Left ventricle myocardium superior (tissue), 1 donor: ENCODE measurements around the gene PCNP. TPM values are rescaled to one million over a fixed set of nuclear protein-coding genes. Genes with fewer than 3 reads are reported as not detected.
"Not testable (repeated sequence)": the region's sequence is repeated elsewhere in the genome, so short reads cannot be mapped to it uniquely, and the experiment has no call there.

Experiments
- ATAC-seq: fragments of 200-7000 bp; cut with Tn5 transposase; one replicate; pipeline ENCODE4 v1.9.1; 2020; ENCODE audit warnings: mild to moderate bottlenecking, moderate library complexity
- DNase-seq: peaks from one replicate; pipeline ENCODE4 v3.0.0-alpha.2; 2020
- intact Hi-C: fragments of 100-400 bp; cut with micrococcal nuclease; formaldehyde crosslinking; loops from one replicate; pipeline ENCODE4 v1.11.0; 2022
- long read RNA-seq: library from polyadenylated mRNA; unstranded; transcript quantifications from one replicate; pipeline ENCODE4 v2.0.0, GENCODE V29; 2021
- total RNA-seq: library from RNA; stranded (reverse); fragmentation: NEBNext Ultra II Directional; extraction: Animal tissue kit (Norgen Biotek cat#: 25700); gene quantifications from one replicate; pipeline ENCODE4 v1.2.1, GENCODE V29; 2021
- donor health status: DM: no; HTN: yes; CAD: no; lungs with severe emphysema.

The PCNP gene, protein sequence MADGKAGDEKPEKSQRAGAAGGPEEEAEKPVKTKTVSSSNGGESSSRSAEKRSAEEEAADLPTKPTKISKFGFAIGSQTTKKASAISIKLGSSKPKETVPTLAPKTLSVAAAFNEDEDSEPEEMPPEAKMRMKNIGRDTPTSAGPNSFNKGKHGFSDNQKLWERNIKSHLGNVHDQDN
- 140 TPM for total RNA-seq
- long read RNA-seq, transcript PCNP-202 (5 exons, 2,165 nt) = minor isoform, 60 of 279 reads
- long read RNA-seq, transcript PCNP-204 (4 exons, 2,028 nt) = minor isoform, 26 of 279 reads
- long read RNA-seq, transcript PCNP-201 (5 exons, 2,342 nt) = major isoform, 158 of 279 reads
- long read RNA-seq, partial matches to known transcripts = 7 of 279 reads
- long read RNA-seq, other reads (novel, unspliced or antisense) = 24 of 279 reads

GRCh38 chr3:101573449-101574387, at the start of gene PCNP:
Gene PCNP, plus strand, starts transcription at chr3:101574180. Its CDS starts 36 bp downstream, at chr3:101574216.
- ATAC-seq (peak; percentile 95), DNase-seq (peak; percentile 99)
- intact Hi-C loops = no loop called here

- no peak for DNase-seq
- intact Hi-C loops = no loop called here
- ATAC-seq = no peak
Measured at GRCh38 chr3:101527441-101527840, 46.5 kb upstream of the PCNP start.

DNA sequence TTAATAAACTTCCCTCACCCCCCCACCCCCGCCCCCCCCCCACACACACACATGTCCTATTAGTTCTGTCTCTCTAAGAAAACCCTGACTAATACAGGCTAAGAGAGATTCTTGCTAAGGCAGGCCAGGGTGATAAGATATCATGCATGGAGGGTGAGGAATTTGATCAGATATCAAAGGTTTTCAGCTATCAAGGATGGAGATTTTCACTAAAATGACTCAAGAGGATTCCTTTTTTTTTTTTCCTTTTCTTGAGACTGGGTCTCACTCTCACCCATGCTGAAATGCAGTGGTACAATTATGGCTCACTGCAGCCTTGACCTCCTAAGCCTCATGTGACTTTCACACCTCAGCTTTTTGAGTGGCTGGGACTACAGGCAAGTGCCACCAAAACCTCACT, 46.1 kb upstream of the PCNP start:
- no peak for DNase-seq
- ATAC-seq = no peak
- intact Hi-C loops = no loop called here

DNA sequence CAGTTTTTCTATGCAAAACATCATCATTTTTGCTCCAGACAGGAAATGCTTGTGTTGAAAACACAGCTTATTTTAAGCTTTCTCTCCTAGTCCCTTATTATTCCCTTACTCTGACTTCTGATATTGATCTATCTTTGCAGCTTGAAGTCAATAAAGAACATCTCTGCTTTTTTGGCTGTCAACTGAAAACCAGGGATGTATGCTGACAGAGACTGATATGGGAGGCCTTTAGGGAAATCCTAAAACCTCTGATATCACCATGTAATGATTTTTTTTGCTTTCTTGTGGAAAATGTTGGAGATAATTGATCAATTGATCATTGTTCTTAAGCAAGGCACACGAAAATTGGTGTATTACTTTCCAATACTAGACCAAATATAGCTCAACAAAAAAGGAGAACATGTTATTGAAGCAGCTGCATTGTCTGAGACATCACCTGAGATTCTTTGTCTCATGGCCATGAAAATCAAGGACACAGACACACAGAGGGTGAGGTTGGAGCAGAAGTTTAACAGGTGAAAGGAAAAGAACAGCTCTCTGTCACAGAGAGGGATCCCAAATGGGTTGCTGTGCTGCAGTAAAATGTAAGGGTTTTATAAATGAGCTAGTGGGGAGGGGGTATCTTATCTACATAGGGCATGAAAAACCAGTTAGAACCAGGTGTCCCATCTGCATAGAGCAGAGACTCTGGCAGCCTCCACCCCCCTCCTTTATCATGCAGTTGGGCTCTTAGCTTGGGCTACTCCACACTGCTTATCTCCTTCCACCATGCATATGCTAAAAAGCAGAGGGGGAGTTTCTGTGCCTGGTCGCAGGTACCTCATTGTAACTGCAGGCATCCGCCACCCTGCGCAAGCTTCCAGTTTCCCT, 43.9 kb upstream of the PCNP start:
- intact Hi-C loops = no loop called here
- DNase-seq = no peak
- ATAC-seq = no peak

GRCh38 chr3:101530686-101531047, 43.3 kb upstream of the PCNP start:
- intact Hi-C loops = no loop called here
- DNase-seq = no peak
- ATAC-seq = no peak

DNA sequence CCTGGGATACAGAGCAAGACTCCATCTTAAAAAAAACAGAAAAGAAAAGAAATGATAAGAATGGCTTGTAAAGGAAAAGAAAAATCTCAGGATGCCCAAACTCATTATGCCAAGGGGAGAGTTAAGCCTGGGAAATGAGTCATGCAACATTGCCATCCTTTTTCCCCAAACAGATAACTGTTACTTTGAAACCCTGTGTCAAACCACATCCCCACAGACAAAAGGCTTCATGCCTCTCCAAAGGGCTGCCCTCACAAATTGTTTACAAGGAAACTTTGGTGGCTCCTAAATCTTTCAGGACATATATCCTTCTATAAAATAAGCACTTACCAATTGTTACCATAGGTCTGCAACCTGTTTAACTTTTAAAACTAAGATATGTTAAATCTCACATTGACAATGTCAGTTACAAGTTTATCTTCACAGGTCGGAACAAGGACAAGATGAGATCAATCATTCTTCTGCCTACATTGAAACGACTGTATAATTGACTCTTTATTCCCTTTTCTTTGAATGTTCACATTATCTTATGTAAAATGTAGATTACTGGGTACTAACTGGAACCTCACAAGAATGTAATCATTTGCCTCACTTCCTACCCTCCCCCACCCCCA, 42.4 kb upstream of the PCNP start:
- DNase-seq (no peak), ATAC-seq (no peak)
- intact Hi-C loops = no loop called here

DNA sequence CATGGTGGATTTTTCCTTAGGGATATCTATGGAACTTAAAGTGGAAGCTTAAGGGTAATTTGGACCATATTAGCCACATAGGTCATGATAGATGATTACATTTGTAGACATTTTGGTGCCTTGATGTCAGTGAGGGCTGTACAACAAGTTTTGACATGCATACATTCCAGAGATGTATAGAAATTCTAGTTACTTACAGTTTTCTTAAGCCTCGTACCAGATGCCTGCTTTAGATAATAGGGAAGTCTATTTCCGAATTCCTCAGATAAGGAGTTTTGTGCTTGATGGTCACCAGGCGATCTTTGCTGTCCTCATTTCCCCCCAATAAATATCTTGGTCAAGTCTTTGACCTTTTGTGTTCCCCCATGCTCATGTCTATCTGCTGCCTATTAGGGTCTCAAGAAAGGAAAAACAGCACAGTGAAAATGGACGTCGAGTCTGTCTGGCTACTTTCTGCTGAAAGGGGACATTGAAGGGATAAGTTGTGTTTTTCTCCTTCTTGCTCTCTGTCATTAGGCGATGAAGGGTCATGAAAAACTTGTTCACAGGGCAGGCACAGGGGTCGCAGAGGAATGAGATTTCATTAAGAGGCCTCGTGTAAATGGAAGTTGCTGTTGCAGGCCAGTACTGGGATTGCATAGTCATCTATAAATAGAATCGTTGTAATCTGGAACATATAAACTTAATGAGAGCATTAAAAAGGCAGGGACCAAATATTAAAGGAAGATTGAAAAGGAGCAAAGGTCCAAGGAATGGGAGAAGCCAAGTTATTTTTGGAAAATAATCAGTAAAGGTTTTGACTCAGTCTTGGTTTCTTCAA, 41.0 kb upstream of the PCNP start:
- no peak for DNase-seq
- intact Hi-C loops = no loop called here

DNA sequence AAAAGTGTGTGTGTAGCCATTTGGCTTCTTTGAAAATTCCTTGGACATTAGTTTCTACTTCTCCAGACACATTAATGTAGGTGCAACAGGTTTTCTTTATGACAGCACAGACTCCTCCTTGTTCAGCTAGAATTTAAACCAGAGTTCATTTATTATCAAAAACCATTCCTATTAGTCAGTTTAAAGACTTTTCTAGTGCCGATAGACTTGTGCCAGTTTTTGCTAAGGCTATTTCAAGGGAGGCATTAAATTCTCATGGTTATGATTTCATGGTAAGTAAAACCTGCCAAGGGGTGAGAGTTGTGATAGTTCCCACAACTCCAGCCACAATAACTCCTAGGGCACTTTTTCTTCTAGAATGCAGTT, 40.4 kb upstream of the PCNP start:
- intact Hi-C loops = no loop called here
- no peak for DNase-seq
- no peak for ATAC-seq

More for the DNA sequence above, 41.0 kb upstream of the PCNP start:
- ATAC-seq = peak; percentile 33

DNA sequence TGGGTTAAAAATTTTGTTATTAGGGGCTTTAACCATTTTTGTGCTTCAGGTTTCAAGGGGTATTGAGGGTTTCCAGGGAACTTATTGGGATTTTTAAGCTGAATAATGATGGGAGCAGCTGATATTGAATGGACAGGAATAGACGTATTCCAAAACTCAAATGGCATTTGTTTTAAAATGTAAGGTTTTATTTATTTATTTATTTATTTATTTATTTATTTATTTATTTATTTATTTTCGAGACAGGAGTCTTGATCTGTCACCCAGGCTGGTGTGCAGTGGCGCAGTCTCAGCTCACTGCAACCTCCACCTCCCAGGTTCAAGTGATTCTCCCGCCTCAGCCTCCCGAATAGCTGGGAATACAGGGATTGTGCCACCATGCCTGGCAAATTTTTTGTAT, 38.8 kb upstream of the PCNP start:
- ATAC-seq = no peak

GRCh38 chr3:101536266-101536665, 37.7 kb upstream of the PCNP start:
- ATAC-seq (no peak), DNase-seq (no peak)
- intact Hi-C loops = no loop called here

More for the DNA sequence above, 38.8 kb upstream of the PCNP start:
- intact Hi-C loops = no loop called here
- DNase-seq = no peak

DNA sequence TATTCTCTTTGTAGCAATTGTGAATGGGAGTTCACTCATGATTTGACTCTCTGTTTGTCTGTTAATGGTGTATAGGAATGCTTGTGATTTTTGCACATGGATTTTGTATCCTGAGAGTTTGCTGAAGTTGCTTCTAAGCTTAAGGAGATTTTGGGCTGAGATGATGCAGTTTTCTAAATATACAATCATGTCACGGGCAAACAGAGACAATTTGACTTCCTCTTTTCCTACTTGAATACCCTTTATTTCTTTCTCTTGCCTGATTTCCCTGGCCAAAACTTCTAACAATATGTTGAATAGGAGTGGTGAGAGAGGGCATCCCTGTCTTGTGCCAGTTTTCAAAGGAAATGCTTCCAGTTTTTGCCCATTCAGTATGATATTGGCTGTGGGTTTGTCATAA, 37.0 kb upstream of the PCNP start:
- ATAC-seq, intact Hi-C loops: not testable (repeated sequence)

GRCh38 chr3:101542957-101543356, 31.0 kb upstream of the PCNP start:
- ATAC-seq = no peak
- intact Hi-C loops = no loop called here
- no peak for DNase-seq

More for the DNA sequence above, 37.0 kb upstream of the PCNP start:
- not testable (repeated sequence) for DNase-seq

DNA sequence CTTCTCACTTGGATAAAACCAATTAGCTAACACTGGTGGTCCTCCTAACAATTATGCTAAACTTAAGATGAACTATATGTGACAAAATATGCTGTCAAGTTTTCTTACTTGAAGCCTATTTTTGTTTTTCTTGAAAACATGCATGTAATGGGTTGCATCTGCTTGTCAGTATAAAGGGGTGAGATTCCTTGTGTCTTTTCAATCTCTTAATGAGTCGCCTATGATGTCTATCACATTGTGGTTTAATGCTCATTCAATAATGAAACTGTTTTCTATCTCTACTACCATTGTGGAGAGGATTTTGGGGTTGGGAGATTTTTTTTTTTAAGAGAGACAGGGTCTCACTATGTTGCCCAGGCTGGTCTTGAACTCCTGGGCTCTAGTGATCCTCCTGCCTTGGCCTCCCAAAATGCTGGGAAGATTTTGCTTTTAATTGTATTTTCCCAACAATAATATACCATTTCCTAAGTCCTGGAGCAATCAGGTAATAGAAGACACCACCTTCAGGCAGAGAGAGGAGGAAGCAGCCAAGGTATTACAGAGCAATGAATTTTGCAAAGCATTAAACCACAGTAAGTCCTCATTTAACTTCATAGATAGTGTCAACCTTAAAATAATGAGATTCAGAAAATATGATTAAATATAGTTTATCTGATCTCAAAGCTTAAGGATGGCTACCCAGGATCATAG, 29.7 kb upstream of the PCNP start:
- no peak for ATAC-seq
- DNase-seq = no peak
- intact Hi-C loops = no loop called here

- DNase-seq (no peak), ATAC-seq (no peak)
- intact Hi-C loops = no loop called here
Measured at GRCh38 chr3:101548527-101549105, 25.4 kb upstream of the PCNP start.

- ATAC-seq (peak; percentile 73), DNase-seq (no peak)
- intact Hi-C loops = no loop called here
Measured at GRCh38 chr3:101549473-101549872, 24.5 kb upstream of the PCNP start.

DNA sequence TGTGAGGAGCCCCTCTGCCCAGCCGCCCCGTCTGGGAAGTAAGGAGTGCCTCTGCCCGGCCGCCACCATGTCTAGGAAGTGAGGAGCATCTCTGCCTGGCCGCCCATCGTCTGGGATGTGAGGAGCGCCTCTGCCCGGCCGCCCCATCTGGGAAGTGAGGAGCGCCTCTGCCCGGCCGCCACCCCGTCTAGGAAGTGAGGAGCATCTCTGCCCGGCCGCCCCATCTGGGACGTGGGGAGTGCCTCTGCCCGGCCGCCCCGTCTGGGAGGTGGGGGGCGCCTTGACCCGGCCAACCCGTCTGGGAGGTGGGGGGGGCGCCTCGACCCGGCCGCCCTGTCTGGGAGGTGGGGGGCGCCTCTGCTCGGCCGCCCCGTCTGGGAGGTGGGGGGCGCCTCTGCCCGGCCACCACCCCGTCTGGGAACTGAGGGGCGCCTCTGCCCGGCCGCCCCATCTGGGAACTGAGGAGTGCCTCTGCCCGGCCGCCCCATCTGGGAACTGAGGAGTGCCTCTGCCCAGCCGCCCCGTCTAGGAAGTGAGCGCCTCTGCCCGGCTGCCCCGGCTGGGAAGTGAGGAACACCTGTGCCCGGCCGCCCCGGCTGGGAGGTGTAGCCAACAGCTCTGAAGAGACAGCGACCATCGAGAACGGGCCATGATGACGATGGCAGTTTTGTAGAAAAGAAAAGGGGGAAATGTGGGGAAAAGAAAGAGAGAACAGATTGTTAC, 22.5 kb upstream of the PCNP start:
- ATAC-seq = not testable (repeated sequence)

More for the DNA sequence above, 22.5 kb upstream of the PCNP start:
- intact Hi-C loops, DNase-seq: not testable (repeated sequence)
